NCI-H2196 treated with DMSO at 0.1 percent for 48 hours (cell line): Measurements from ENCODE around the gene MITF.
"Not testable (repeated sequence)": the region's sequence is repeated elsewhere in the genome, so short reads cannot be mapped to it uniquely, and the experiment has no call there.

Experiments used
- DNase-seq: peaks from one replicate; lab custom pipeline; 2025; ENCODE audit not compliant: unreplicated experiment; lab: John Stamatoyannopoulos, UW

MITF gene

DNA sequence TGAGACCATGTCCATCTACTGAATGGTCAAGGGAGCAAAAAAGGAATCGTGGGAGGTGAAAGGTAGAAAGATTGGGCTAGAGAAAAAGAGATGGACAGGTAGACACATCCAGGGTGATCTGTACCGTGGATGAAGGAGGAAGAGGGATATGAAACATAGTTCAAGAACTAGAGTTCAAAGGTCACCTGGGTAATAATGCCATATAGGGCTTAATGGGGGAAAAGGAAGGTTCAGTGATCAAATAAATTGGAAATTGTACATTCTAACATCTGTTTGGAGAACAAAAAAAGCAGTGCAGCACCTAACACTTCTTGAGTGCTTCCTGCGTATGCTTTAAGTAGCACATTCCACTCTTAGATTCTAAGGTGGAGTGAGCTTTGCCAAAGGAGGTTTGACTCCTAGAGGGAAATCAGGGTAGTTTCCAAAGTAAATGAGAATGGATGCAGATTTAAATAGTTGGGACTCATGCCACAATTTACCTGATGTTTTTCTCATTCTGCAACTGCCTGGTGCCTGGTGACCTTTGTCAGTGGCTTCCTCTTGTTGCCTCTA is 46.6 kb downstream of the MITF start:
- no peak for DNase-seq

DNA sequence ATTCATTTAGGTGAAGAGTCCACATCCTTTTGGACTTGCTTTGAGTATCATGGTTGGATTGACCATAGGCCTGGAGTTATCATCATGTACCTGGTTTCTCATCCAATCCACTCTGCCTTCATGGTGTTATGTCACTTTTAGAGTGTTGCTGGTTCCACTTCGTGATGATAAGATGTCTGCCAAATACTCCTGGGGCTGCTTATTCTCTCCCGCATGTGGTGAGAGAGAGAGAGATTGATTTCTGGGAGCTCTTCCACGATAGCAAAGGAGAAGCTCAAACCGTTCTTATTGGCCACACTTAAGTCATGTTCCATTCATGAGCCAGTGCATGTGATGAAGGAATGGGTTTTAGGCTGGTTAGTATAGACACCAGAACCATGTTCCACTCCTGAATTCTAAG is 47.6 kb downstream of the MITF start:
- no peak for DNase-seq

DNA sequence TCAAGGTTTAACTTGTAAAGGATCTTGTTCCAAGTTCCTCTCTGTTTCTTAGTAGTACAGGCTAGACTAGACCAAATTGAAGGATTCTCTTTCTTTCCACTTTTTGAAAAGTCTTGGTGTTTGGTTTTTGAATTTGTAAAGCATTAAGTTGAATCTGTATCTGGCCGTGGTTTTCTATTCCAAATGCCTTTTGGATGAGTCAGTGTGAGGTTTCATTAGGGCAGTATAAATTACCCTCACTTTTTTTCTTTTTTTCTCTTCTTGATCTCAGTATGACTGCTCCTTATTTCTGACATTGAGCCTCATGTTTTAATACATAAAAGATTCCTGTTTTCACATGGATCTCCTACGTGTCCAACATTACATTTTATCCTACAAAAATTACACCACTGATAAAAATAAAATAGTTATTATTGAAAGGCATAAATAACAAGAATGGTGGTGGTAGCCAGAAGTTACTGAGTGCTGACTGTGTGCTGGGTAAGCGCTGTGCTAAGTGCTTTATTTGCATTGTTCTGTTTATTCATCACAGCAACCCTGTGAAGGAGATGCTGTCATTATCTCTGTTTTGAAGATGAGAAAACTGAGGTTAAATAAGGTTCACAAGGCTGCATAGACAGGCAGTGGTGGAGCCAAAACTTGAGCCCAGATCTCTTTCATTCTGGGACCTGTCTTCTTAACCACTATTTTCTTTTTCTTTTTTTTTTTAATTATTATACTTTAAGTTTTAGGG is 48.3 kb downstream of the MITF start:
- DNase-seq: no peak

DNA sequence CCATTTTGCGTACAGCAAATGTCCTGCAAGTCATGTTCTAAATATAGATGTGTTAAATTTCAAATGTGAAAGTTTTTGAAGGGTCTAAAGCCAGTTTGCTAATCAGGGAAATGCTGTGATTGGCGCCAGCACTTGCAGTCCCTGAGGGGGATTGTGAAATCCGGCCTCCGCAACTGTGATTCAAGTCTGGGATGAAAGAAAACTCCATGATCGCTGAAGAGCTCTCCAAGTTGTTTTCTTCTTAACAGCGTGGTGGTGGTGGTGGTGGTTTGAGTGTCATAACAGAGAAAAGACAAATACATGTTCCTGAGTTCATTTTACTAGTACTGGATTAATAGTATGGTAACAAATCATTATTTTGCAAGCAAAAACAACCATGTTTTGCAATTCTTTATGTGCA is 51.8 kb downstream of the MITF start:
- no peak for DNase-seq

DNA sequence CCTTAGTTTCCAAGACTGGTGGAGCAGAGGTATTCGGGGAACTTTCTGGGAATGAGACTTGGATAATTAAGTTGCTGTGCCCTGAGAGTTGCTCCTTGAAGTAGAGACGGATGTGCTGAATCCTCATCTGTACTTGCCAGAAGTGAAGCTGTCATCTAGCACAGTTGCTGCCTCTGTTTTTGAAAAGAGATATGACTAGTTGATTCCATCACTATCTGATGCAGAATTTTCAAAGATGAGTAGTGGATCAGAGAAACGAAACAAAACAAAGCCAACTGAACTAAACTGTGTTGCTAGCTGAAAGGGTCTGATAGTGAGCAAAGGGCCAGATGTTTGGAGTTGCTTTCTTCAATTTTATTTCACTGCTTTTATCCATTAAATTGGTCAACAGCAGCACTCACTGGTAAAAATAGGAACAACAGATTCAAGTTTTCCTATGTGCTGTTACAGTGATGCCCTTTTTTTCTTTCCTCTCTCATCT is 52.7 kb downstream of the MITF start:
- no peak for DNase-seq

DNA sequence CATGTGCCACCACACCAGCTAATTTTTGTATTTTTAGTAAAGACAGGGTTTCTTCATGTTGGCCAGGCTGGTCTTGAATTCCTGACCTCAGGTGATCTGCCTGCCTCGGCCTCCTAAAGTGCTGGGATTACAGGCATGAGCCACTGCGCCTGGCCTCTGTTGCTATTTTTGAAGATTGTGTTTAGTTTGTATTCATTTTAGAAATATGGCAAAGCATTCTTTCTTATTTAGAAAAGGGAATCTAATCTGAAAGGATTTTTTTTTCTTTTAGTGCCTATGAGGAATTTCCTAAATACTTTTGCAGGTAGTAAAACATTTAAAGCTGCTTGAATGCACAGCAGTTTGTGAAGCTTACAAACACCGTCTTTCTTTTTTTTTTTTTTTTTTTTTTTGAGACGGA is 56.9 kb downstream of the MITF start:
- not testable (repeated sequence) for DNase-seq

DNA sequence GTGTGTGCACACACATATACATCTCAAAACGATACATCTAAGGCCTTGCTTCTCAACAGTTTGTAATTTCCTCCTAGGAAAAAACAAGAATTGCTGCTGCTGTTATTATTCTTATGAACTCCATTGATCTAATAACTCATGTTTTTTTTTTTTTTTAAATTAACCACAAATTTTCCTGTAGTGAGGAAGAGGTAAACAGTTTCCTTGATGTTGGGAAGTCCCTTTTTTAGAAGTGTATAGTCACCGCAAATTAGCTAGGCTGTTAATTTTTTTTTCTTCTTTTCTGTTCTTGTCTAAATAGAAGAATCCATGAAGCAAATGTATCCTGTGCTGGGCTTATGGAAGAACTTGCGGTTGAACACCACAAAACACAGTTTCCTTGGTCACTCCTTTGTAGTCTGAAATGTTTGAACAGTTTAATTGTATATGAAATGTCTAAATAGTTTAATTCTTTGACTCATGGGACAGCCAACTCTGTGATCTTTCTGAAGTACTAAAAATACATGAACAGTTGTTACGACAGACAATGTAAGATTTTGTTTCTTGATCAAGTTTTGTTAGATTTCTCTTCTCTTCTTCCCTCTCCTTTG is 64.5 kb downstream of the MITF start:
- no peak for DNase-seq

GRCh38 chr3:69805491-69805890 is 66.2 kb downstream of the MITF start:
- DNase-seq: no peak

DNA sequence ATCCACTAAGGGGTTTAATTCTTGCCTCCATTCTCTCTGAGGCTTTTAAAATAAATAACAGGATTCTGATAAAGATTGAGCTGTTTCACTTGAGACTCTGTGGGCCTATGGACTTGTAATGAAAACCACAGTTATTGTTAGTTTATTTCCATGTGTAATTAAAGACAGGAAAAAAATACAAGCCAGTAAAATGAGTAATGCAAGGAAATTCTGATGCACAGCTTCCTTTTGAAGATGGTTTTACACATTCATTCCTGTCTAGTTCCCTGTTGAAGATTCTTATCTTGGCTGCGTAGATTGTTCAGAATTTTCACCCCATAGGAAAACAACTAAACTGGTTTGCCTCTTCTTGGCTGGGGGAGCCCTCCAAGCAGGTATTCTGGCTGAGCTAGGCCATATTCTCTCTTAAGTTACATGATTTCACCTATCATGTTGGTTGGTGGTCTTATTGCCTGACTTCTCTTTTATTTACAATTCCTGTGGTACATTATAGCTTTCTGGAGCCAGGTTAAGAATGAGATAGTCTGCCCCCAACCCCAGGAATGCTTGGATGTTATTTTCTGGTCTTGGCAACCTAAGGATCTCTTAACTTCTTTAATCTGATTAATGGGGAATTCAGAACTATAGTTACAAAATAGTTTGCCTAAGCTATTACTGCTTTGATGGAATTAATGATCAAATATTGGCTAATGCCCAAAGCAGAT is 67.6 kb downstream of the MITF start:
- DNase-seq: no peak

DNA sequence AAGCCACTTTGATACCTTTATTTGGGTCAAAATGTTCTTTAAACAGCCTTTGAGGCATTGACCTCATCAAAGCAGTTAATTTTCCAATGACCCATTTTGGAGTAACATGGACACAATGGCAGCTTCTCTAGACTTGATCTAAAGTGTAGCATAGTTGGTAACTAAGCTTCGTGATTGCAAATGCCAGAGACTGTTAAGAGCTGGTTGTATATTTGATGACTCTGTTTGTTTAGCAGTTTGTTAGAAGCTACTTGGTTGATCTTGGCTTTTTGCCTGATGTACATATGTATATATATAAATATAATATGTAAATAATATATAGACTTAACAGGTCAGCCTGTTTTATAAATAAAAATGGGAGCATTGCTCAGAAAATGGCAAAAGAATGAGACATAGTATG is 68.4 kb downstream of the MITF start:
- no peak for DNase-seq

DNA sequence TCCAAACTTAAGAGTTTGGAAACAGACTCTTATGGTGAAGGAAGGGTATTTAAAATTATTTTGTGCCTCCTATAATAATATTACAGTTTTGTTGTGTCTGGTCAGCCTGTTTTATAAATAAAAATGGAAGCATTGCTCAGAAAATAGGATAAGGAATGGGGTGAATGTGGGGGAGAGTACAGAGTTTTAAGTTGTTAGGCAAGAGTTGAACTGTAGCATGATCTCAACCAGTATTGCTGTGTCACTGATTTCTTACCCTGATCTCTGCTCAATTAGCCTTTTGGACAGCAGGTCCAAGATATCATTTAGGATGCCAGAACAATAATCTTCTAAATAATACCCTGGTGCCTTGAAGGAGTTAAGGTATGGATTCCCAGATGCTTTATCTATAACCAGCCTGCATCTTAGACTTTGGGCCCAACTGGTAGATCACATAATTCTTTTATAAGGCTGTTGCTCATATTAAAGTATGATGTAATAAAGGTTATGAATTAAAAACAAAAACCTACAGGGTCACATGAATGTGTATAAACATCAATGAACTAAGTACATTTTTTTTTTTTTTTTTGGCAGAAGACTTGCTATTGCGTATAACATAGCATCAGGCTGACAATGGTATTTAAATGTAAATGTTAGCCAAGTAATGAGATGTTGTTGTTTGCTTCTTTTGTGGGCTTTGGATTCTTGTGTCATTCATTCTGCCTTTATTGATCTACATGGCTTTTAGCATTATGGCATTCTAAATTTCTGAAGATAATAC is 70.0 kb downstream of the MITF start:
- DNase-seq: no peak

DNA sequence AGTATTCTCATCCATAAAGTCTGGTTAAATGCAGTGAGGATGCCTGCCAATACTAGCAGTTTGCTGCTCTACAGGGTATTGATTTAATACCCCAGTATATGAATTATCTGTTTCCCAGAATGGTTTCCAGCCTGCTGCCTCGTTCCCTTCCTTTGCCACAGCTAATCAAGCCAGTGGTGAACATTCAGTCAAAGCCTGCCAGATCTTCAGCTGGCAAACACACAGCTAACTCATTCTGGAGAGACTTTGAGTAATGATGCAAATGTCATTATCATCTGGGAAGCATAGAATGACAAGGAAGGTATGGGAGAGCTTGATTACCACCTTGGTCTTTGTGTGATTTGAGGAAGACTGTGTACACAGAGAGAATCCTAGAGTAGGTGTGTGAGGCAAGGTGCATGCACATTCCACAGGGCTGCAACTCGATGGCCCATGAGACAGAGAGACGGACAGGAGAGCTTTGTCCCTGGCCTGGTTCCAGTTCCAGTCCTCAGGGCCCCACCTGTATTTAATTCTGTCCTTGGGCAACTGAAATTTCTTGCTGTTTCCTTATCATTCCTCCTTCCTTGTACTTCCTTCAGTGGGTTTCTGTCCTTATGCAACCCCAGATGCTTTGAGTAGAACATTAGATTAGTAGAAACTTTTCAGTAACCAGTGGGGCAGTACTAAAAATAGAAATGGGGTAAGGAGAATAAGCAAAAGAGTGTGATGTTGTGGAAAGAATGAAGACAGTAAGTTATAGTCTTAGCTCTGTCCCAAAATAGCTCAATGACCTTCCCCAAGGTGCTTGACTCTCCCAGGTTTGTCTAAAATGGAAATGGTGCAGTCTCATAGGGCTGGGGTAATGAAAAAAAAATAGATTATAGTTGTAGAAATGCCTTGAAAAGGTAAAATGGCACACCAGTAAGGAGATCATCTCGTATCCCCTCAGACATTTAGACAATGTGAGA is 72.5 kb downstream of the MITF start:
- DNase-seq: no peak

- DNase-seq: no peak
Measured at GRCh38 chr3:69815970-69816369, 76.7 kb downstream of the MITF start.

- DNase-seq: no peak
Measured at GRCh38 chr3:69817988-69818387, 78.7 kb downstream of the MITF start.

DNA sequence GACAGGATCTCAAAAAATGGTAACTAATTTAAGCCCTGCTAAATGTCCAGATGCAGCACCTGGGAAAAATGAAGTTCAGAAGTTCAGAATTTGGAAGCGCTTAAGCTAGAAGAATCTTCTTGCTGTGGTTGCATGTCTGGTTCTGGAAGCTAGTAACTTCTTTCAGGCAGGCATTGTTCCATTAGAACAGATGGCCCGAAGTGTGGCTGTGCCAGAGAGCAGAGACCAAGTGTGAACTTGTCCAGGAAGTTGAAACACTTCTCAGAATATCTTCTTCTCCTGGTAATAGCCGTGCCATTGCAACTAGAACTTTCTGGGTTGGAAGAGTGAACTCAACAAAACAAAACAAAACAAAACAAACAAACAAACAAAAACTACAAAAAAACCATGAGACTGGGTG is 80.0 kb downstream of the MITF start:
- no peak for DNase-seq

GRCh38 chr3:69821133-69821532 is 81.9 kb downstream of the MITF start:
- DNase-seq: no peak

DNA sequence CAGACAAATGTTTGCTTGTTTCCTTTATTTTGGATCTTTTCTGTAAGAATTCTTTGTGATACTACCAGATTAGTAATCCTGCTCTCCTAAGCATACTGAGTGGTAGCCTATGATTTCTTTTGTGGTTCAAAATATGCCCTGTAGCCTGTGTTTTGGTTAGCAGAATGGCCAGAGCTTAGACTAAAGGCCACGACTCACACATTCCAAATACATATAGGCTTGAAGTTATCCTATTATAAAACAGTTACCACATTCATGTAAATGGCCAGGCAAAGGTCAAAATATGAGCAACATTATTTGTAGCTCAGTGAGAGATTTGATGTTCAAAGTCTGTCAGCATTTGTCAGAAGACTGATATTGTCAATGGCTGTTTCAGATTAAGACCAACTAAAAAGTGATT is 84.5 kb downstream of the MITF start:
- DNase-seq: no peak

- DNase-seq: no peak
Measured at GRCh38 chr3:69825446-69825845, 86.2 kb downstream of the MITF start.

- no peak for DNase-seq
Measured at GRCh38 chr3:69827127-69827526, 87.9 kb downstream of the MITF start.

DNA sequence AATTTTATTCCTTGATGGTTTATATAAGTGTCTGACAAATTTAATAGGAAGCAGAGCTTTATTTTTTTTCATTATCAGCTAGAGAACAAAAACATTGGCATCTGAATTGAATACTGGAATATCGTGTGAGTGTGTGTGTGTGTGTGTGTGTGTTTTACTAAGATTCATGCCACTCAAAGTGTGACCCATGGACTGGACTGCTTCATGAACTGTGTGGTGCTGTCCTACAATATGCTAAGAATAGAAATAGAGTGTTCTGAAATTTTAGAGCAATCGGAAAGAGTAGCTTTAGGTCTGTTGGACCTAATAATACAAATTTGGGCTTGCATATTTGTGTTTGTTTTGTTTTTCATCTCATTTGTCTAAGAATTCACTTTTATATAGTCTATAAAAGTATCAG is 89.6 kb downstream of the MITF start:
- no peak for DNase-seq
